K562 (cell line): Measurements from ENCODE around the gene STK11.

Experiments used
- BHLHE40 ChIP-seq: IDR thresholded peaks from 2 replicates; pipeline ENCODE4 v1.6.1; 2011; ENCODE audit warnings: low read length, improper control_type of control experiment
- CBFB ChIP-seq: sonication (generic); formaldehyde crosslinking; IDR thresholded peaks from 2 replicates; pipeline ENCODE4 v1.4.0; 2020; ENCODE audit warnings: mild to moderate bottlenecking, missing genetic modification reagents
- JUN ChIP-seq, 2 experiments: sonication (generic) in 1 of 2; formaldehyde crosslinking in 1 of 2; IDR thresholded peaks; 2 replicates each; pipeline versions ENCODE4 v1.6.1 to v1.8.0; 2012 to 2022; ENCODE audit warnings: borderline replicate concordance in 2 of 2, mild to moderate bottlenecking in 2 of 2, improper control_type of control experiment in 1 of 2, low read depth in 1 of 2, low read length in 1 of 2, missing genetic modification reagents in 1 of 2
- MTA3 ChIP-seq: fragments of 450-650 bp; formaldehyde crosslinking; IDR thresholded peaks from 2 replicates; pipeline ENCODE4 v1.6.1; 2017; ENCODE audit warnings: mild to moderate bottlenecking, borderline replicate concordance
- NFE2 ChIP-seq: IDR thresholded peaks from 2 replicates; pipeline ENCODE4 v1.6.1; 2014; ENCODE audit warnings: antibody characterized with exemption, low read depth
- SIN3A ChIP-seq, 2 experiments: fragments of 150-350 bp in 1 of 2; IDR thresholded peaks; 2 replicates each; pipeline ENCODE4 v1.6.1; 2011 to 2016; ENCODE audit warnings: borderline replicate concordance in 2 of 2, low read depth in 2 of 2, low read length in 2 of 2, mild to moderate bottlenecking in 2 of 2, moderate library complexity in 2 of 2; ENCODE audit not compliant: control insufficient read depth in 1 of 2
- TF ChIP-seq, protein P1 (sequence below): sonication (generic); formaldehyde crosslinking; IDR thresholded peaks from 2 replicates; pipeline ENCODE4 v1.8.1; 2023; ENCODE audit warnings: mild to moderate bottlenecking, missing genetic modification reagents

DNA sequence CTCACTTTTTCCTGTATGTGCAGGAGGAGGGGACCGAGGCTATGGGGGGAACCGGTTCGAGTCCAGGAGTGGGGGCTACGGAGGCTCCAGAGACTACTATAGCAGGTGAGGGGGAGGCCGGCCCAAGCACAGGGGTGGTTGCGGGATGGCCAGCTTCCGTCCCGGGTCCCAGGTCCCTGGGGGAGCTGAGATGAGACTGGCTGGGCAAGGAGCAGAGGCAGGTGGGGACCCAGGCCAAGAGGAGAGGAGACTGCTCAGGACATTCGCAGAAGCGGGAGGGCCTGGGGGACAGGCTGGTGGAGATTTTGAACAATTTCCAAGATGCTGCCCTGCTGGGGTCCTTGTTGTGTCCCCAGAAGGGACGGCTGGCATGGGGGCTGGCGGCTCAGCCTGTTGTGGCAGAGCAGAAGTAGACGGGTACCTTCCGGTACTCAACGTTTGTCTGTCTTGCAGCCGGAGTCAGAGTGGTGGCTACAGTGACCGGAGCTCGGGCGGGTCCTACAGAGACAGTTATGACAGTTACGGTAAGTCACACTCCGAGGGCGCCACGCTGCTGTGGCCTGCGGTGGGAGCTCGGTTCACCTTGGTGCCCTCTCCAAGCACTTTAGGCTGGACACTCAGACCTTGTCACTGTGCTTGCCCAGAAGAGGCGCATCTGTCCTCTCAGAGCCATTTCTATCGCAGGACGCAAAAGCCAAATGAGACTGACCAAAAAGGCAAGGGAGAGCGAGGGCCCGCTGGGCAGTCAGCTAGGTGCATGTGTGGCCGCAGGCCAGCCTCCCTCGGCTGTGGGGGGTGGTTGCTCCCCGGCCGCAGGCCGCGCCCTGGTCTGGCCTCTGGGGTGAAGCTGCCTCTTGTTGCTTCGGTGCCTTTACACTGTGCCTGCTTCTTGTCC lies 66.2 kb downstream of the STK11 start:
- TF ChIP-seq NFE2 (no peak), BHLHE40 (no peak), MTA3 (peak; percentile 16; the same call in 1 of the 2 replicates), JUN (IDR thresholded peaks at IDR 0.05; ENCODE audit: borderline replicate concordance, low read depth, low read length) (no peak), JUN (CRISPR knock-in tag; IDR thresholded peaks at IDR 0.05; ENCODE audit: borderline replicate concordance) (no peak), CBFB (no peak), SIN3A (IDR thresholded peaks at IDR 0.05; ENCODE audit: borderline replicate concordance in 2 of 2, control insufficient read depth in 1 of 2, low read depth in 2 of 2, low read length in 2 of 2) (peak; percentile 8 to 25; a peak in 1 of 4 replicates)
- TF ChIP-seq, protein P1, sequence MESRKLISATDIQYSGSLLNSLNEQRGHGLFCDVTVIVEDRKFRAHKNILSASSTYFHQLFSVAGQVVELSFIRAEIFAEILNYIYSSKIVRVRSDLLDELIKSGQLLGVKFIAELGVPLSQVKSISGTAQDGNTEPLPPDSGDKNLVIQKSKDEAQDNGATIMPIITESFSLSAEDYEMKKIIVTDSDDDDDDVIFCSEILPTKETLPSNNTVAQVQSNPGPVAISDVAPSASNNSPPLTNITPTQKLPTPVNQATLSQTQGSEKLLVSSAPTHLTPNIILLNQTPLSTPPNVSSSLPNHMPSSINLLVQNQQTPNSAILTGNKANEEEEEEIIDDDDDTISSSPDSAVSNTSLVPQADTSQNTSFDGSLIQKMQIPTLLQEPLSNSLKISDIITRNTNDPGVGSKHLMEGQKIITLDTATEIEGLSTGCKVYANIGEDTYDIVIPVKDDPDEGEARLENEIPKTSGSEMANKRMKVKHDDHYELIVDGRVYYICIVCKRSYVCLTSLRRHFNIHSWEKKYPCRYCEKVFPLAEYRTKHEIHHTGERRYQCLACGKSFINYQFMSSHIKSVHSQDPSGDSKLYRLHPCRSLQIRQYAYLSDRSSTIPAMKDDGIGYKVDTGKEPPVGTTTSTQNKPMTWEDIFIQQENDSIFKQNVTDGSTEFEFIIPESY (CRISPR knock-in tag), result no peak
